NCI-H1417 (cell line): ENCODE measurements around the gene FGL2.
"Not testable (repeated sequence)": the region's sequence is repeated elsewhere in the genome, so short reads cannot be mapped to it uniquely, and the experiment has no call there.

Experiments
- DNase-seq, 3 experiments: peaks; one replicate each; lab custom pipeline; 2025; lab: John Stamatoyannopoulos, UW

The FGL2 gene

DNA sequence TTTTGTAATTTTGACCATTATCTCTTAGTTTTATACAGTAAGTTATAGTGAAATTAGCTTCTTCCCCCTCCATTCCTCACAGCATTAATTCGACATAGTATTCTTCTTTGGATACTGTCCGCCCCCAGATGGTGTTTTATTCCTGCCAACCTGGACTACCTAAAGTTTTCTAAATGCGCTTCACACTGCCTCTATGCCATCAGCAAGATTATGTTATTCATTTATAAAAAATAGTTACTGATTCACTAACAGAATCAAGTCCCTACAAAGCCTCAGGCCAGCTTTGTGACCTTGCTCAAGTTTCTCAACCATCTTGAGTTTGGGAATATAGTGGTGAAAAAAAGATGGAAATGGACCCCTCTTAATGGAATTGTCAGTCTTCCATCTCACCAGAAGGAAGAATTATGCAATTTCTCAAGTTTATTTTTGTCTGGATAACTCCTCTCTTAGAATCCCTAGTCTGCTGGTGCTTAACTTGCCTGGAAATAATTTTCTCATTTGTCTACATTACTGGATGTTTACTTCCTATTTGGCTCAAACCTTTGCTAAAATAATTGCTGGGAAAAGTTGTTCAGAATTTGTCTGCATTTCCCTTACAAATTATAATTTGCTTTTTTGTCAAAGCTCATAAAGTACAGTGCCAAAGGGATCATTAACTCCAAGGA is 16.7 kb upstream of the FGL2 start:
- DNase-seq: no peak

DNA sequence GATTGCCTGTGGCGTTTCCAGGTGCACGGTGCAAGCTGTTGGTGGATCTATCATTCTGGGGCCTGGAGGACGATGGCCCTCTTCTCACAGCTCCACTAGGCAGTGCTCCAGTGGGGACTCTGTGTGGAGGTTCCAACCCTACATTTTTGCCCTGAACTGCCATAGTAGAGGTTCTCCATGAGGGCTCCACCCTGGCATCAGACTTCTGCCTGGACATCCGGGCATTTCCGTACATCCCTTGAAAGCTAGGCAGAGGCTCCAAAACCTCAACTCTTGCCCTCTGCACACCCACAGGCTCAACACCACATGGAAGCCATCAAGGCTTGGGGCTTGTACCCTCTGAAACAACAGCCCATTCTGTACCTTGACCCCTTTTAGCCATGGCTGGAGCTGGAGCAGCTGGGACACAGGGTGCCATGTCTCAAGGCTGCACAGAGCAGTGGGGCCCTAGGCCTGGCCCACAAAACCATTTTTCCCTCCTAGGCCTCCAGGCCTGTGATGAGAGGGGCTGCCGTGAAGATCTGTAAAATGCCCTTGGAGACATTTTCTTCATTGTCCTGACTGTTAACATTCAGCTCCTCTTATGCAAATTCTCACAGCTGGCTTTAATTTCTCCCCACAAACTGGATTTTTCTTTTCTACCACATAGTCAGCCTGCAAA is 10.0 kb upstream of the FGL2 start:
- DNase-seq: no peak

DNA sequence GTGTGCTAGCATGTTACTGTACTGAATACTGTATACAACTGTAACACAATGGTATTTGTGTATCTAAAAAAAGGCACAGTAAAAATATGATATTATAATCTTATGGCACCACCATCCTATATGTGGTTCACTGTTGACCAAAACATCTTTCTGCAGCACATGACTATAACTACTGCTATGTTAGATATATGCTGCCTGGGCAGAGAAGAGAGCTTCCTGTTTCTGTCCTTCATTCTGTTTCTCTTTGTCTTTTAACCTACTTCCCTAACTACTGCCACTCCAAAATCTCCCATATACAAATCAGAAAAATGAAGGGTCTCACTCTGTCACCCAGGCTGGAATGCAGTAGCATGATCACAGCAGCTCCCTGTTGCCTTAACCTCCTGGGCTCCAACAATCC is 8.8 kb upstream of the FGL2 start:
- DNase-seq: no peak

DNA sequence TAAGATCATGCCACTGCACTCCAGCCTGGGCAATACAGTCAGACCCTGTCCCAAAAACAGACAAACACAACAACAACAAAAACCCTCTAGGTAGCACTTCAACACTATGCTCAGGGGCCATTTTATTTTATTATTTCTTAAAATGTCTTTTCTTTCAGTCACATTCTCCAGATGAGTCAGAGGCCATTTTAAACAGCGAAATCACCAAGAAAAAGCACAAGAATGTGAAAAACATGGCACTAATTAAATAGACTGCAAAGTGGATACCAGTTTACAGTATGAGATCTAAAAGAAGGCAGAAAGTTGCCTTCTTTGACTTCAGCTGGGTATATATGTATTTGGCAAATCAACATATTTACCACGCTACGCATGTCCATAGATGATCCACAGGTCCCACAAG is 6.1 kb upstream of the FGL2 start:
- no peak for DNase-seq

DNA sequence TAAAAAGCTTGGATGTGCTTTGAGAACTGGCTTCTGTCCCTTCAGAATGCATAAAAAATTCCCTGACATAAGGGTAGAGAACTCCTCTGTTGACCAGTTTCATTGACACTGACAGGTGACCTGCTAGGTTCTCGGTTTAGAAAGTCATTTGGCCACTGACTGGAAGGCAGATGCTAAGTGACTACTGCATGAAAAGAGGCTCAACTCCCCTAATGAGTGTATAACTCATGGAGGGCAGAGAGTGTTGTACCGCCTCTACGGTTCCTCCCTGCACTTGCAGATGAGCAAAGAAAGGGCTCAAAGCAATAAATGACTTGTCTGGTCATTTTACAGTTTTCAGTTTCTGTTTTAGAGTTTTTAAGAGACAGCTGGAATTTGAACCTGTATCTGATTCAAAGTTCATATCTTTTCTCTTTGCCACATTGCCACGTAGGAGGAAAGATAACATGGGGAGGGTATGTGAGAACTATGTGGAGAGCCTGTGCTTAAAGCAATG is 2.9 kb upstream of the FGL2 start:
- no peak for DNase-seq

DNA sequence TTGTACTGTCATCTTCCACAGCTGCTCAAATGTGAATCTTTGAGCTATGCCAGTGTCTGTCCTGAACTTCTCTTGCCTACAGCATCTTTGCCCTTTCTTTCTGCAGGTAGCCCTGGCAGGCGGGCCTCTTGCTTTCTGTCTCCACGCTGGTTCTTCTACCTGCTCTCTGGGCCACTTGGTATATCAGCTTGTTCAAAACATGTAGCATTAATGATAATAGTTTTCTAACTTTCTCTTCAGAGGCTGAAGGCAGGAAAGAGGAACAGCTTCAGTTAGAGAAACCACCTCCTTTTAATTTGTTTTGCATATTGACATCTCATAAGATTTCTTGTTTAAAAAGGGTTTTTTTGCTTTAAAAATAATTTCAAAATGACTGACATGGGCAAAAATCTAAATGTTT is 923 bp upstream of the FGL2 start:
- DNase-seq: no peak

DNA sequence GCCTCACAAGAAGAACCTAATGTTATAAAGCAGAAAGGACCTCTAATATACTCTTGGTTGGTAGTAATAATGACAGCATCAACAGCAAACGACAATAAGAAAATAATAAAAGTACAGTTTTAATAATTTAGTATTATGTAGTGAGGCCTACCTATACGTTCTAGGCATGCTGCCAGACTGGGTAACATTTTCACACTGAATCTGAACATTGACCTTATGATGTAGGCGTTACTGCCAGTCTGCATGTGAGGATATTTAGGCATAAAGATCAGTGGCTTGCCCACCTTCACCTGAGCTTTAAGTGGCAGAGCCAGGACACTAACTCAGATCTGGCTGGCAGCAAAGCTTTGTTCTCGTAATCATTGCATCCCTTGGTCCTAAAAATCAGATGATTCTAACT is 2.5 kb downstream of the FGL2 start:
- DNase-seq: no peak

DNA sequence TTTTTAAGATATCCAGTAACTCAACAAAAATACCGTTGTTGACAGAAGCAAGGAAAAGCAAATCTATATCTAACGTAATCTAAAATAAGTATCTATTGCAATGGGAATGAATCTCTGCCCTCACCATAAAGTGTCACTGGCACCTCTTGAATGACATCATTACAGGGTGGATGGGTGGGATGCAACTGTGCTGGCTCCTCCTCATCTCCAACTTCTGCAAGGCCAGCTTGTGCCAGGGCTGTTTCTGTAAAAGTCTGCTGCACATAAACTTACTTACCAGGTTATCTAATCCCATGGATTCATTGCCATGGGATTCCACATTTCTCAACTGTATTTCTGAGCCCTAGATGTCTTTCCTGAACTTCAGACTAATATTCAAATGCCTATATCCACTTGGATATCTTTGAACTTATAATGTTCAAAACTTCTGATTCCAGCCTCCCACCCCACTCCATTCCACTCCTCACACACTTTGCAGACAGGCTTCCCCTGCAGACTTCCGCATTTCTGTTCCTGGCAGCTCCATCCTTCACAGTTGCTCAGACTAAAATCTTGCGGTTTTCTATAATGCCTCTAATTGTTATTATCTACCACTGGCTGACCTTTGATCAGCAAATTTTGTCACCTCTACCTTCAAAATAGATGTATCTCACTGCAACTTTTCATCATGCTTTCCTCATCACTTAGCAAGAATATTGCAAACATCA is 10.7 kb downstream of the FGL2 start:
- DNase-seq: no peak

DNA sequence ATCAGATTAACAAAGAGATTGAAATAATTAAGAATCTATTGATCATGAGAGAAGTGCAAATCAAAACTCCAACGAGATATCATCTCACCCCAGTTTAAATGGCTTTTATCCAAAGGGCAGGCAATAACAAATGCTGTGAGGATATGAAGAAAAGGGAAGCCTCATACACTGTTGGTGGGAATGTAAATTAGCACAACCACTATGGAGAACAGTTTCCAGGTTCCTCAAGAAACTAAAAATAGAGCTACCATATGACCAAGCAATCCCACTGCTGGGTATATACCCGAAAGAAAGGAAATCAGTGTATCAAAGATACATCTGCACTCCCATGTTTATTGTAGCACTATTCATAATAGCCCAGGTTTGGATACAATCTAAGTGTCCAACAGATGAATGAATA is 13.8 kb downstream of the FGL2 start:
- DNase-seq: no peak

DNA sequence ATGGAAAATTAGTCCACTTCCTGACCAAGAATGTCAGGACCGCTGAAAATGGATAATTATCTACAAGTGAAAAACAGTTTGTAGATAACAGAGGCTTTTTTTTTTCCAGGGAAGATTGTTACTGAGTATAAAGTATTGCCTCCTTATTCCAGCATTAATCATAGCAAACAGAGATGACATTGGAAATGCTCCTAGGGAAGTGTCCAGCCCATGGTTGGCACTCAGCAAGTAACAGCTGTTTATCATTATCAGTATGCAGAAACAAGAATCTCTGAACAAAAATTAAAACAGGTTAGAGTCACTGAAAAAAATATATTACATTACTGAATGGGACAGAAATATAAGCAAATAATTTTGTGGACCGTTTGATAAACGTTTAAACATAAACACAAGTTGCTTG is 14.6 kb downstream of the FGL2 start:
- no peak for DNase-seq

DNA sequence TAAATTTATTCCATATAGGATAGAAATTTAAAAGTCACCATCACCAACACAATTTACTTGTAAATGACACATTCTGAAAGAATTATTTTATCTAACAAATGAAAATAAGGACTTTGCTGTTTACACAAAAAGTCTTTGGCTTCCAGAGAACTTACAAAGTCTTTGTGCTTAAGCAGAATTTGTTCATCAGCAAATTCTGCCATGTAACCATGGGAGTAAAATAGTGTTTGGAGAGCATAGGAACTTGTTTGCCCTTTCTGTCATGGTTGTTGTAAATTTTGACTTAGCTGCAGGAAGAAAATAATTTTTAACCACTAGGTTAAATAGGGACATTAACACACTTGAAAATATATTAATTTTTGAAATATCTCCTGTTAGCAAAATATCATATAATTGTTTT is 15.2 kb downstream of the FGL2 start:
- DNase-seq: no peak

DNA sequence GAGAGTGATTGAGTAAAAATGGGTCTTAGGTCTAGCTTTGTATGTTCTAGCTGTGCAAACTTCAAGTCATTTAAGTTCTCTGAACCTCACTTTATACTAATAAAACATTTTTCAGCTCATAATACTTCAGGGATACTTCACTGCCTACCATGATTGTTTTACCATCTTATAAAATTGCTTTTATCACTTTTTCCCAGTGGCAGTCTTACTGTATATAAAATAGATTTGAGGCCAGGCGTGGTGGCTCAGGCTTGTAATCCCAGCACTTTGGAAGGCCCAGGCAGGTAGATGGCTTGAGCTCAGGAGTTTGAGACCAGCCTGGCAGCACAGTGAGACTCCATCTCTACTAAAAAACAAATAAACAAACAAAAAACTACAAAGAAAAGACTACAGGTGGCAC is 17.4 kb downstream of the FGL2 start:
- no peak for DNase-seq

DNA sequence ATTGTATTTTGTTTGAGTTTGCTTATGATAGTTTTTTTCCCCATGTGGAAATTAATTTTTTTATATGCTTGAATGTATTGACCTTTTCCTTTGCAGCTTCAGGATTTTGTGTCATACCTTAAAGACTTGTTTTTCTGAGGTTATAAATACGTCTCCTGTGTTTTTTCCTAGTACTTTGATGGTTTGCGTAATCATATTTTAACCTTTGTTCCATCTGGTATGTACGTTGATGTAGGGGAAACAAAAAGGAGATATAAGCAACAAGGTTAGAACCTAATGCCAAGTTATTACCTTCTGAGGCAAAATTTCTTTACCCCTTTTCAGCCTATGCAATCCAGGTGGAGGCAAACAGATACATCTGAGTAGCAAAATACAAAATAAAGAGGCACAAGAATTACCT is 17.9 kb downstream of the FGL2 start:
- DNase-seq: no peak

DNA sequence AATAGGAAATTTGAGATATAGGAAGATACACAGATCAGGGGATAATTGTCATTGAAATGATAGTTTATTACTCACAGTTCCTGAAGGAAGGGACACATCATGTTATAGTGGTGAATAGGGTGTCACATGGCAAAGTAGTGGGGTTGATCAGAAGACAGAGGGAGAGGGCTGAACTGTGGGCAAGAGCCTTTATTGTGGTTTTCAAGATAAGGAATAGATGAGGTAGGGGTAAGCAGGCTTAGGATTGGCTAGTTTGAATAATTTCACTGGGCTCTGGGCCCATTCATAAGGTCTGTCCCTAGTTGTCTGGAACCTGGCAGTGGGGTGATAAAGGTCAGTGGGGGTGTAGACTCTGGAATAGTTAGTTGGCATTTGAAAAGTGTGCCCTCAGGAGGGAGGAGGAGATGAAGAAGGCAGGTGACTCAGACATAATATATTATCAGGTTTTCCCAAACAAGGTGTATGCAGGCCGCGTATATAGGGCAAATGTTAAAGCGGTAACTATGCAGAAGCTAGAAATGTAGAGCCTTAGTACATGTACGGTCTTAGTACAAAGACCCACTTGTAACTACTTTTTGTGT is 18.5 kb downstream of the FGL2 start:
- DNase-seq: no peak

DNA sequence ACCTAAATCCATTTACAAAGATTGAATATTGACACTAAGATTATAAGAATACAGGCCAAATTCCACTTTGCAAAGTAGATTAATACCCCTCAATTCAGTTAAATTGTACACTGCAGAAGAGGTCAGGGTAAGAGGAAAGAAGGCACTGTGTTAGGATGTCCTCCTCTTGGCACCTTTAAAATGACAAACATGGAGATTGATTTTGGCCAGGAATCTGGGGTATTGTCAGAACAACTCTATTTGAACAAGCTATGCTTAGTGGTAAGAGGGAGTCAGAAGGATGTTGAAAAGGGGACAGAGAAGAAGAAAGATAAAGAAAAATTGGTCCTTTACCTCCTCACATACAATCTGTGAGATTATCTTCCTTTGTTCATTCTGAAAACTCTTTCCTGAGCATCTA is 21.6 kb downstream of the FGL2 start:
- not testable (repeated sequence) for DNase-seq

DNA sequence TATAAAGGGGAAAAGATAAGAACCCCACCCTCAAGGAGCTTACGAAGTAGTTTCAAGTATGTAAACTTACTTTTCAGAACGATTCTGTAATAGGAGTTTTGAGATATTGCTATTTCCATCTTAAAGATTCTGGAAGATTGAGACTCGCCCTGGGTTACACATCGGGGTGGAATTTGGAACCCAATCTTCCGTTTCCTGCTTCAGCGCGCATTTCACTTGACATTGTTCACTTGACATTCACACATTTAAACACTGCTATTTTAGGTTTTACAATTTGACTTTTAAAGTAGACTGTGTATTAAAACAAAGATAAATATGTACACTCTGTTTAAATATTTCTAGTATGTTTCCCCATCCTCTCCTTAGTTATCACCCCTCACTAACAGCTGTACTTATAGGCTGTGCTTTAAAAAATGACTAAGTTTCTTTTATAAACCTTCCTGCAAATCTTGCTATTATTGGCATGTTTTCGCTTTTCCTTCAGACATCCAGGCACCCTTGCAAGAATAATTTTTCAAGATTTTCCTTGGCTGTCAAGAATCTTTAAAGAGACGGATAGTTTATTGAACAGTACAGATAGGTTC is 22.2 kb downstream of the FGL2 start:
- not testable (repeated sequence) for DNase-seq

DNA sequence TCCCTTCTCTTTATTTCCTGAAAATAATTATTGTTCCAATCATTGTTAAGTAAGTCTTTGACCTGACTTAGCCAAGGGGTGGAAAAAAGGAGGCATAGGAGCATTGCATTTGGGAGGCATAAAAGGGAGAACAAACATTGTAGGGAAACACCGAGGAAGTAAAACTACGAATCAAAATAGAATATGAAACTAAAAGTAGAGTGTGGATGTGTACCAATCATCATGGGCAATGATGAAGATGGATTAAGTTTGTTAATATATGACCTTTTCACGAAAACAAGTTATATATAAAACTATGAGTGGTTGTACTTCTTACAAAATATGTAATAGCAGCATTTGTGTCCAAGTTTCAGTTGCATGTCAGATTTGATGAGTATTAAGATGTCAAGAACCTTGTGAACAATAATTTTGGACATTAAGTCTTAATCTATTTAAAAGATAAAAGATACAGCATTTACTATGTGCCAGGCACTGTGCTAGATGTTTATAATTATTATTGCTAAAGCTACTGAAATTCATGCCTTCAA is 24.3 kb downstream of the FGL2 start:
- DNase-seq: not testable (repeated sequence)

DNA sequence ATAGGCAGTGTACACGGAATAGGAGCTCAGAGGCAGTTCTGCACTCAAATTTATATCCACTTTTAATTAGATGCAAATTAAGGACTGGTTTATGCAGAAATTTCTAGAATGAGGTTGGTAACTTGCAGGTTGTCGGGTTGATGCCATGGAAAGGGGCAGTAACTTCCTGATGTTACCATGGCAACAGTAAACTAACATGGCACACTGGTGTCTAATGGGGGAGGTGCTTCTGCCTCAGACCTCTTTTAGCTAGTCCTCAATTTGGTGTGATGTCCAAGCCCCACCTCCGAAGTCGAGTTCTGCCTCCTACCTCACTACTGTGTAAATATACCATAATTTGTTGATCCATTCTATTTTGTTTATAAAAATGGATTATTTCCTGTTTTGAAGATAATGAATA is 25.2 kb downstream of the FGL2 start:
- DNase-seq: not testable (repeated sequence)

DNA sequence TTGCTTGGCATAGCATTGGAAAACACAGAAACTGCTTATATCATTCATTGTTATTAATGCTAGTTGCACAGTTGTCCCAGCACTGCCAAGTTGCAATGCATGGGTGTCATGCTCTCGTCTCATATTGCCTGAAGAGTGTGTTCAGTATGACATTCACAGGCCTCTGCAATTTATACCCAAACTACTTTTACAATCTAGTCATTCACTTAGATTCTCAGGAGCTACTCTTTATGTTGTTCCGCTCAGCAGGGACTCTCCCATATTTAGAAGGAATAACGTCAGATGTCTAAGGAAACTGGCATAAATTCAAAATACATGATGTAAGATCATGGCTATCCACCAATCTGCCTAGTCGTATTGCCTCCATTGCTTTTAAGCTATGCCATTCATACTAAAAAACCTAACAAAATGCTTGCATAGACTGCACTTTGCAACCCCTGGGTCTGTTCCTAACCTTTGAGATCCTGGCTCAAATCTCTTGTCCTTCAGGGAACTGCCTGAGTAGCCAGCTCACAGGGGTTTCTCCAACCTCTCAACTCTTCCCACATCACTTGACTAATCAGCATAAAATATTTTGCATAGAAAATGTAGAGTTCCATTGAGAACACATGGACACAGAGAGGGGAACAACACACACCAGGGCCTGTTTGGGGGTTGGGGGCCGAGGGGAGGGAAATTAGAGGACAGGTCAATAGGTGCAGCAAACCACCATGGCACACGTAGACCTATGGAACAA is 27.0 kb downstream of the FGL2 start:
- DNase-seq: not testable (repeated sequence)

DNA sequence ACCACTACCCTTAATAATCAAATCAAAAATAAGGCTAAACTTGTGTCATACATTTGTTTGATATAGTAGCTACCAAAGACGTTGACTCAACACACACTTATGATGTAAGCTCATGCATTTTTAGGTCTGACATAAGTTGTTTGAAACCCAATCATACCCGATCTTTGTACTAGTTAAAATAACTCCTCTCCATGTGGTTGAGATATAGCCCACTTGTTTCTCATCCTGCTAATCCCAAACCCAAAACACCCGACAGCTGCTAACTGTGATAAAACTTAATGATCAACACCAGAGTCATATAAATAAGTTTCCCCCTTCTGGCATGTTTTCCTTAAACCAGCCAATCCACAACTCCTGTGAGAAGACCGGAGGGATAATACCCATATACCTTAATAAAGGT is 28.5 kb downstream of the FGL2 start:
- DNase-seq: not testable (repeated sequence)

DNA sequence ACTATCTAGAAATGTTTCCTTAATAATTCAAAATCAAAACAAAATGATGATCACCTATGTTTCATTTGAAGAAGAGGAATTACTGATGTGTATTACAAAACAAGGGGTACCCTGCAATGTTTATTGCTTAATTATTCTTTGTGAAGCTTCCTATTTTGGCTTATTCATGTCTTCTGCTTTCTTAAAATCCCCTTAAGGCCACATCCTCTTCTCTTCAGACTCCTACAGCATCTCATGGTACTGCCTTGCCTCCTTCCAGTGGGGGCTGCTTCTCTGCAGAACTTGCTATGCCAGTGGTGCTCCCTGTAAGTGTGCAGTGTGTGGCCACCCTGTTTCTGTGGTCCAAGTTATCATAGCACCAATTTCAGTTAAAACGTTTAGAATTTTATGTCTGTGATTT is 42.2 kb downstream of the FGL2 start:
- DNase-seq: no peak

DNA sequence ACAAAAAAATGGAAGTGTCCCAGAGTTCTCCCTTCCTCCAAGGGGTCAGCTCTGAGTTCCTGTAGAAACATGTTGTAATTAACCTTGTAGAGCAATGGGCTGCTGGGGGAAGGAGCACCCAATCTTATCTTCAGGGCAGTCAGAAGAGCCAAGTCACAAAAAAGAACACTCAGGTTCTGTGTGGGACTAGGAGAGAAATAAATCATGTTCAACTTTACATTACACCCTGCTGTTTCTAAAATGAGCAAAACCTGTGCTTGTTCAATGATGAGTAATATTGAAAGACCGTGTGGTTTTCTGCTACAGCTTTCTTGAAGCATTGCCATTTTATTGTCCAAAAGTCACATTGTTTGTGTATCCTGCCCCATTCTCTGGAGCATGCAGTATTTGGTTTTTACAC is 42.6 kb downstream of the FGL2 start:
- not testable (repeated sequence) for DNase-seq
